ENCODE data around the gene CYP2R1.

The CYP2R1 gene, protein sequence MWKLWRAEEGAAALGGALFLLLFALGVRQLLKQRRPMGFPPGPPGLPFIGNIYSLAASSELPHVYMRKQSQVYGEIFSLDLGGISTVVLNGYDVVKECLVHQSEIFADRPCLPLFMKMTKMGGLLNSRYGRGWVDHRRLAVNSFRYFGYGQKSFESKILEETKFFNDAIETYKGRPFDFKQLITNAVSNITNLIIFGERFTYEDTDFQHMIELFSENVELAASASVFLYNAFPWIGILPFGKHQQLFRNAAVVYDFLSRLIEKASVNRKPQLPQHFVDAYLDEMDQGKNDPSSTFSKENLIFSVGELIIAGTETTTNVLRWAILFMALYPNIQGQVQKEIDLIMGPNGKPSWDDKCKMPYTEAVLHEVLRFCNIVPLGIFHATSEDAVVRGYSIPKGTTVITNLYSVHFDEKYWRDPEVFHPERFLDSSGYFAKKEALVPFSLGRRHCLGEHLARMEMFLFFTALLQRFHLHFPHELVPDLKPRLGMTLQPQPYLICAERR

DNA sequence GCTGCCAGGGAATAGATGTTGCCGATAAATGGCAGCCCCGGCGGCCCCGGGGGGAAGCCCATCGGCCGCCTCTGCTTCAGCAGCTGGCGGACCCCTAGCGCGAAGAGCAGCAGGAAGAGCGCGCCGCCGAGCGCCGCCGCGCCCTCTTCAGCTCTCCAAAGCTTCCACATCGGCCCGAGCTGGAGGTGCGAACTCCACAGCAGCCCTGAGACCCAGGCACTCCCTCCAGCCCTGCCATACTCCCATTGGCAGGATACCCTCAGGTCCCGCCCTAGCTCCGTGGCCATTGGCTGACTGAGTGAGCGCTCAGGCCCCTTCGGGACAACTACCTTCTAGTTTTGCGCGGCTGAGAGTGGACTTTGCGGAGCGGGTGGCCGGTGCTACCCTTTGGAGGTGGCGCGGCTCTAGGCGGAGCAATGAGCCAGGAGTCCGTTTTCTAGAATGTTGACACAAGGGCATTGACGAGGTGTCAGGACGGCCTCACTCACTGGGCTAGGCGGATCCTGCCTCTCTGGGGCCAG is at the start of gene CYP2R1:
CYP2R1 (minus strand) TSS at position 196 of the 521 bp plus-strand sequence; CDS start at position 170, 26 bp downstream.
- DNase-seq: peak; percentile 77

DNA sequence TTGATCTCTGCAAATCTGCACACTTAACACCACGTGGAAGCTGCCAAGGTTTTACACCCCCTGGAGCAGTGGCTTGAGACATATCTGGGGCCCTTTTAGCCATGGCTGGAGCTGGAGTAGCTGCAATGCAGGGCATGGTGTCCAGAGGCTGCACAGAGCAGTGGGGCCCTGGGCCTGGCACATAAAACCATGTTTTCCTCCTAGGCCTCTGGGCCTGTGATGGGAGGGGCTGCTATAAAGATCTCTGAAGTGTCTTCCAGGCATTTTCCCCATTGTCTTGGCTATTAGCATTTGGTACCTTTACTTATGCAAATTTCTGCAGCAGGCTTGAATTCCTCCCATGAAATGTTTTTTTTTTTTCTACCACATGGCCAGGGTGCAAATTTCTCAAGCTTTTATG is 46.9 kb upstream of the CYP2R1 start:
- DNase-seq: no peak

DNA sequence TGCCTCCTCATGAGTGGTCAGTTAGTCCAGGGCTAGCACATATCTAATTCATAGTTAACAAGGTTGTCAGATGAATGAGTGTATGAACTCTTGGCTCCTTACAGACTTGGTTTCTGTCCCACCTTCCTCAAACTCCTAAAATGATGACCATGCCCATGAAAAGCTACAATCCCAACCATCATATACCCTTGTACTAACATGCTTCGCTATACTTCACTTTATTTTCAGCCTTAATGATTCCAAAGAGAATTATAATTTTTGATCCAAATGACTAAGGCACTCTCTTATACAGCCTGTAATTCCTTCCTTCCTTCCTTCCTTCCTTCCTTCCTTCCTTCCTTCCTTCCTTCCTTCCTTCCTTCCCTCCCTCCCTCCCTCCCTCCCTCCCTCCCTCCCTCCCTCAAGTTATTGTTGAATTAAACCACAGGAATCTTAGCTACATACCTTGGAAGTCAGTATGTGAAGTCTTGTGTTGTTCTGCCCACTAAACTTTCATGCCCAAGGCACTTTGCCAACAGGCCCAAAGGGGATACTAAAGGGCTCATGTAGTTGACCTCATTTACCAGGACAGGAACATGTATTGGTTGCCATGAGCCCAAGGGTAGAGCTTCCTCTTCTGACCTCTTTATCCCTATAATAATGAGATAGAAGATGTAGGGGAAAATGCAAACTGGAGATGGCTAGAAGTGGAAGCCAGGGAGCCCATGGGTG is 42.8 kb upstream of the CYP2R1 start:
- DNase-seq: no peak

DNA sequence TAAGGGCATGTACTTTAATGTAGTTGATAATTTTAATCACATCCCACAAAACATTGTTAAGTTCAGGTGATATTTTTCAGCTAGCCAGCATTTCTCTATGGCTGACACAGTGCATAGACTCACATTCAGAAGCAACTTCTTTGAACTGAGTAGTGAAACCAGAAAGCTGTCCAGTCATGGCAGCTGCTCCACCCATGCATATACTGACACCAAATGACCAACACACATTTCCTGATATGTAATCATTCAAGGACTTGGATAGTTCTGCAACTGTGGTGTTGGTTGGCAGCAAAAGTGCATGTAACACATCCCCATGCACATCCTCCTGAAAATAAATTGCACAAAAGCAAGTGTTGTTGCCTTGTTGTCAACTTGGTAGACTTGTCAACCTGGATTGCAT is 40.4 kb upstream of the CYP2R1 start:
- DNase-seq: no peak

DNA sequence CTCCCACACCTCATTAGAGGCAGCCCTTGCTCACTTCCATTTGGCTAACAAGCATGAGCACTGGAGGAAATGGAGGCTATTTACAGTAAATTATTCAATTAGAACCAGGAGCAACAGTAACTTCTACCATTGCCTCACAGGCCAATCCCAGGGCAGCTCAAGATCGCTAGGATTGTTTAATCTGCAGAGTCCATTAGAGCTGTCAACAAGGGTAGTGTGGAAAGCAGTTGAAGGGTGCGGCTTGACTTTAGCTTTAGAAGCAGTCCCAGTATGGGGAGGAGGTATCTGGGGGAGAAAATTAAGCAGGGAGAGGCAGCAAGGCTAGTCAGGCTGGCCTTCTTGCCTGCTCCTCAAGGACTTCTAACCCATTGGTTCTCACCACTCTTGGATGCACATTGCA is 38.3 kb upstream of the CYP2R1 start:
- no peak for DNase-seq

DNA sequence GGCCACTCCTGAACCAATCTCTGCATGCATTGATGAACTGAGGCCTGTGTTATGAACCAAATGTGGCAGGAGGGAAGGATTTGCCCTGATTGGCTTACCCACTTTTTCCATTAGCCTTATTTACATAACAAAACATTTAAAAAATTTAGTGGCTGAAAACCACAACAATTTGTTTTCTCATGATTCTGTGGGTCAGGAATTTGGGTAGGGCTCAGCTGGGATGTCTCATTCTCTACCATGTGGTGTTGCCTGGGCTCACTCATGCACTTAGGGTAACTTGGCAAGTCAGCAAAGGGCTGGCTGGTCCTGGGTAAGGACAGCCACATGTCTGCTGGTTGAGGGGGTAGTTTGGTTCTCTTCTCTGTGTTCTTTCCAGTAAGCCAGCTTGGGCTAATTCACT is 35.1 kb upstream of the CYP2R1 start:
- DNase-seq: no peak

DNA sequence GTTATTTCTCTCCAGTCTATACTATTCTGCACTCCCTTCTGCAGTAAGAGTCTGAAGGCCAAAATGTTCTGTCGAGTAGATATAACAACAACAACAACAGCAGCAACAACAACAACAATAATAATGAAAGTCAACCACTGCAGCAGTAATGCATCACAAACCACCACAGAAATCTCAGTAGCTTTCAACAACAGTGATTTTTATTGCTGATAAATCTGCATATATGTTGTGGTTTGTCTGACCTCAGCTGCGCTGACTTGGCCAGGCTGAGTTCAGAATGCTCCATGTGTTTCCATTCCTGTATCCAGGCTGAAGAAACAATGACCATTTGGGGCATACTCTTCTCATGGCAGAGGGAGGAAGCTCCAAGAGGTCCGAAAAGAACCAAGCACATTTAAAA is 32.3 kb upstream of the CYP2R1 start:
- DNase-seq: no peak

DNA sequence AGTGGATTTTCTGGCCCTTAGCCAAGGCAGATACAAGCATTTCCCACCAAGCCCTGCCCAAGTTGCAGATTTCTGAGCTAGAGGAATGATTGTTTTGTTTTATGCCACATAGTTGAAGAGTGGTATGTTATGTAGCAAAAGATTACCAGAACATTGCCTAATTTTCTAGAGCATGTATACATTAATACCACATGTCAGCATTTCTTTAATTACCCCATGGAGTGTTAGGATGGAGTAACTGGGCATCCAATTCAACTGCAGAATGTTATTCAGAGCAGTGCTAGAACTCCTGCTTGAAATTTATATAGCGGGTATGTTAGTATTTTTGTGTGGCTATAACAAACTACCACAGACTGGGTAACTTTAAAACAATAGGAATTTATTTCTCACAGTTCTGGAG is 24.4 kb upstream of the CYP2R1 start:
- DNase-seq: no peak

DNA sequence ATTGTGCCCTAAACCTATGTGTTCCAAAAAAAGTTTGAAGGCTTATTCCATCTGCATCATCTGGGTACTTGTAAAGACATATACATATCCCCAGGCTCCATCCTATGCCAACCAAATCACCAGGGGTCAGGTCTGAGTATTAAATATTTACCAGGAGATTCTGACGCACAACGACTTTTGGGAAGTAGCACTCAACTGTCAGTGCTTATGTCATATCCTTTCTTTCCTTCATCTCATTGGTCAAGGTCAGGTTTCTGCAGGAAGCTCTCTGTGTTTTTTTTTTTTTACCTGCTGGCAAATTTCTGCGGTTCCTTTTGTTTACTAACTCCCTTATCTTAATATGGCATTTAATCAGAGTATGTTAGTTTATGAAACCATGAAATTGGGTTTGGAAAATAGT is 22.5 kb upstream of the CYP2R1 start:
- DNase-seq: no peak

DNA sequence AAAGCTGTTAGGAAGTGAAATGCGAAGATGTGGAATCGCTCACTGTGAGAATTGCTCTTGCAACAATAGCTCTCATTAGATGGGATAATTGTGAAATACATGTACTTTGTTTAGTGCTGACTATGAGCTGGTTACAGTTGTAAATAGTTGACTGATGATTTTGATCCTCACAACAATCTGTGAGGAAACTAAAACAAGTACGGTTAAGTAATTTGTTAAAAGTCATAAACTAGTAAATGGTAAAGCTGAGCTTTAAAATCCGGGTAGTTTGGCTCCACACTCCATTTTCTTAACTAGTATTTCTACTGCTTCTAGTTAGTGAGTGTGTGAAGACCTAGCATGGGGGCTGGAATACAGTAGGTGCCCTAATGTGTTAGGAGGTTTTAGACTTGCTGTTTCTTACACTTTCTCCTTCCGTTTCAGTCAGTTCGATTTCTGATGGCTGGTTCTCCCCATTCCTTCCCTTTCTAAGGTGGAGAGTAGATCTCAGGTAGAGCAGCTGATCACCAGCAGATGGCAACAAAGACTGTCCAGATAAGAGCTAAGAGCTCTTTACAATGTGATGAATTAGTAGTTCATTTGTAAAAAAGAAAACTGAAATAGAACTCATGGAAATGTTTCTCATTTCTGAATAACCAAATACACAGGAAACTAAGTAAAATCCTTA is 16.3 kb upstream of the CYP2R1 start:
- DNase-seq: peak; percentile 61

DNA sequence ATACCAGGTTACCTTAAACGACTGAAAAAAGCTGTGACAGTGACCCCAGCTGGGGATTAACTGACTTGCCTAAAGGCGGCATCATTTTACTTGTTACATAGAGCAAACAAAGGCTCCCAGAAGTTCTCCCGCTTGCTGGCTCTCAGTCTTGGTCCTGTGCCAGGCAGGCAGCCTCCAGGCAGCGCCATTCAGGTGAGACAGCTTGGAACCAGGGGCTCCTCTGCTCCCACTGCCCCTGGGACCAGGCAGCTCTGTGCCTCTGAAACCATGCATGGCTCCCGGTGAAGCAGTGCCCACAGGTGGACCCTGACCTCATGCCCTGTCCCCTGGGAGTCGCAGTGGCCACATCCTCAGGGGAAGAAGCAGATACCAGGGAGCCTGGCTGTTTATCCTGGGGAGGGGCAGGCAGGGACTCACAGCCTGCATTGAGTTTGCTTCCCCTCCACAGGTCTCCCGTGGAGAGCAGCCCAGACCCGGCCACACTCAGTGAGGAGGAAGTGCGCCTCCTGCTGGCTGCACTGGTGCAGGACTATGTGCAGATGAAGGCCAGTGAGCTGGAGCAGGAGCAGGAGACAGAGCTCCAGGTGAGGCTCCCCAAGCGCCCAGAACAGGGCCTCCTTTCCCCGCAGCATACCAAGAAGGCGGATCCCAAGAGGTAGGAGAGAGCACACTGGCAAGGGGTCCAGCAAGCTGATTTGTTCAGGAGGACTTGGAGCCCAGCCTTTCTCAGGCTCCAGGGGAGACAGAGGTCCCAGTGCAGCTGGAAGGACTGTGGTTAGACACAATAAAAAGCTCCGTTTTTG is 15.6 kb upstream of the CYP2R1 start:
- peak; percentile 81 for DNase-seq

DNA sequence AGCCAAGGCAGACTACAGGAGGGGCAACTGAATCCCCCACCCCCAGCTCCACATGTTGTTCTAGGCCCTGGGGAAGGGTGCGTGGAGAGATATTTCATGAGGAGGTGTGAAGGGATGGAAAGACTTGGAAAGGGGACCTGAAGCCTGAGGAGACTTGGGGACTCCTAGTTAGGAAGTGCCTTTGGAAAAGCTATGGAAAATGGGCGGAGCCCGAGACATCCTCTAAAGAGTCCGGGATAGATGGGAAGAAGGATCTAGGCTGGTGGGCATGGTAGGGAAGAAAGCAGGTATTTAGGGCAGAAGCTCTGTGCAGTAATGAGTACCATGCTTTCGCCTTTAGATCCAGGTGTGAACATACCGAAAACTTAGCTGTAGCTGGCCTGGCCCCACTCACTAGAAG is 15.0 kb upstream of the CYP2R1 start:
- no peak for DNase-seq

DNA sequence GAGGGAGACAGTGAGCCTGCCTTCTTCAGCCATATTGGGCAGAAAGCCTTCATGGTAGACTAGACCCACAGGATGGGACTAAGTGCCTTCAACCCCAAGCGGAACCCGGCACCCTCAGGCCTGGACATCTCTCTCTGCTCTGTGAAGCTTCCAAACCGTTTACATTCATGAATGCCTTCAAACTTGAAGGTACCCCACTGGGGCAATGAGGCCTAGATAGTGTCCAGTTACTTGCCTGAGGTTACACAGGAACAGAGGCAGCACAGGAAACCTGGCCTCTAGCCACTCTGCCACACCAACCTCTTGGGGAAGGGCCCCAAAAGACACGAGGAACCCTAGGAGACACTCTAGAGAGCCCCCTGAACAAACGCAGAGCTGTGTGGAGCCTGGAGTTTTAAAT is 14.5 kb upstream of the CYP2R1 start:
- DNase-seq: no peak

DNA sequence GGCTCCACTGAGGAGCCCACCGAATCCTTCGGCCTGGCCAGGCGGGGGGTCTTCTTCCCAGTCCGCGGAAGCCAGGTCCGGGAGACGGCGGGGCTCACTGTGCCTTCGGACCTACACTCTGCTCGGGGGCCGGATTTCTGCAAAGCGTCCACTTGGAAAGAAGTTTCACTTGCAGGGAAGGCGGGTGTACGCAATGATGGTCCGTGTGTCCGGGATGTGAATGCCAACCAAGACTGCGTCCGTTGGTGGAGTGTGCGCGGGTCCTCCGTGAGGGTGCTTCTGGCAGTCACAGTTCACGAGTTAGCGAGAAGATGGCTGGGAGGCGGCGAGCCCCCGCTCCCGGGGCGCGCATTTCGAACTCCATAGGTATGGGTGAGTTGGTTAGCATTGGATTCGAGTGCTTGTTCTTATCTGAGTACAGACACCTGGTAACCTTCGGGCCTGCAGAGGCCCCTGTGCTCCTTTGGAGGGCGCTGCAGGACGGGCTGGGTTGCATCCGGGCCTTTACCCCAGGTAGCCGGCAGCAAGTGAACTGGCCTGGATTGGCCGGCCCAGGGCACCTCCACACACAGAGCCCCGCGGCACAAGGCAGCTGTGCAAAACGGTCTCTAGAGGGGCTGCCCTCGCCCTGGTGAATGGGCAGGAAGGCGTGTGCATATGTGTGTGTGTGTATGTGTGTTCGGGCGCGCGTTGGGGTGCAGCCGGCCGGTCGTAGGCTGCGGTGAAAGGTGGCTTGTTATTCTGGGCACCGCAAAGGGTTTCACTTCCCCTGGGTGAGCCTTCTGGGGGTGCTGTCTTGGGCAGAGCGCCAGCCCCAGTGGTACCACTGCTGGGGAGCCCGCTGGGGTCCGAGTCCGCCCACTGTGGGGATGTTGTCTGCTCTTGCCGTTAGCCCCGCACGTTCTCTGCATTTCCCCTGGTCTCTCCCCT is 13.3 kb upstream of the CYP2R1 start:
- DNase-seq: no peak

DNA sequence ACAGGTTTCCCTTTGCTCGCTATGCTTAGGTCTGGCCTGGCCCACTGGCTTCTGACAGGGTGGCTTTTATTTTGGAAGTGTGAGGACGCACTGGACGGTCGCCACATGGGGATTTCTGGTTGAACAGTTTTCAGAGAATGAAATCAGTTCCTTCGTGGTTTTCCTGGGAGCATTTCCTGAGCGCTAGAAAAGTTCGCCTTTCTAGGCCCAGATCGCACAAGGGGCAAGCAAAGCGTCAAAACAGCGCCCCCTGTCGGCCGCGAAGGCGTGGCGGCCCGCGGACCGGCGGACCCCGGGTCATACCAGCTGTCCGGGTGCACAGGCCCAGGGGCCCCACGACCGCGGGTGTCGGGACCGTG is 12.7 kb upstream of the CYP2R1 start:
- DNase-seq: no peak

DNA sequence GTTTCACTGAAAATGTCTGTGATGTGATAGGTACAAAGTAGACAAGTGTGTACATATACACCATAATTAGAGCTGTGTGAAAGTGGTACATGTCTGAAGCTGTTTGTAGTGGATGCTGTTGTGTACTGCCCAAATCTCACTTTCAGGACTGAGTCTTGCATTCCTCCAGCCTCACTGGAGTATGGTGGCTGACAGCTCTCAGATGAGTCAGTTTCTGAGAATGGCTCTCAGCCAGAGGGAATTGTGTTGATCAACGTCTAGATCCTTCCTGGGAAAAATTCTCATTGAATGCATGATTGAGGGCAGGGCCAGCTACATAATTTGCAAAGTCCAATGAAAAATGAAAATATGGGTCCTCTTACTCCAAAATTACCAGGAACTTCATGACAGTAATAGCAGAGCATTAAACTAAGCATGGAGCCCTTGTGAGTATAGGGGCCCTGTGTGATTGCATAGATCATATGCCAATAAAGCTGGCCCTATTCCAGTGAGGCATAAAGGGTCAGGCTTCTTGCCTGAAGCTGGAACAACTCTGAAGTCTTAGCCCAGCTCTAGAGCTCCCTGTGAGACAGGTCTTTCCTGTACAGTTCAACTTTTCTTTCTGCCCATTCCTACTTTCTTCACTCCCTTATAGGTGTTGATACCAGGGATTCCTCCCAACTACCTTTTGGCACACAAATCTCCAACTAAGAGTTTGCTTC is 10.8 kb upstream of the CYP2R1 start:
- no peak for DNase-seq

DNA sequence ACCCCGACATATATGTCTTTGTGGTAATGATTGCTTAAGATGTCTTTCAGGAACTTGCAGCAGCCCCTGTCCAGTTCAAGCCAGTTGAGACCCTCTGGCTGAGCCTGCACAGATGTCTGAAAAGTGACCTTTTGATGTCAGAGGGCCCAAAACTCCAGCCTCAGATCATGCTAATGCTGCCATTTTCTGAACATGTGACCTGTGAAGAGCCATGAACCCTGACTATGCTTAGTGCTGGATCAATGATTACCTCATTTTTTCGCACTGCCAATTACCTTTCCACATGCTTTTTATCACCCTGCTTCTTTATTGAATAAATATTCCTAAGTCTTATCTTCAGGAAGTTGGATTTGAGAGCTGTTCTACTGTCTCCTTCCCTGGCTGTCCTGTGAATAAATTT is 6.9 kb upstream of the CYP2R1 start:
- DNase-seq: no peak

DNA sequence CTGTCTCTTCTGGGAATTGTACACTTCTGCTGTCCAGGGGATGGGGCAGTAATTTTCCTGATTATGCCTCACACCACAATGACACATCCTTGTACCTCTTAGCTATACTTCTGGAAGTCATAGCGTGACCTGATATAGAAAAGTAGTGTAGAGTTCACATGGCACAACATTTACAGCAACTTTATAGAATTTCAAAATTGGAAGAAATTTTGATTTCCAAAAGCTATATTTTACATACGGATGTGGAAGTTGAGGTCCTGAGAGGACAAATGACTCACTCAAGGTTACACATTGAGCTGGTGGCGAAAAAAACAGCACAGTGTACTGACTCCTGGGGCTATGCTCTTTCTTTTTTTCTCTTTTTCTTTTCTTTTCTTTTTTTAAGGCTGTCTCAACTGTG is 6.3 kb upstream of the CYP2R1 start:
- DNase-seq: no peak

DNA sequence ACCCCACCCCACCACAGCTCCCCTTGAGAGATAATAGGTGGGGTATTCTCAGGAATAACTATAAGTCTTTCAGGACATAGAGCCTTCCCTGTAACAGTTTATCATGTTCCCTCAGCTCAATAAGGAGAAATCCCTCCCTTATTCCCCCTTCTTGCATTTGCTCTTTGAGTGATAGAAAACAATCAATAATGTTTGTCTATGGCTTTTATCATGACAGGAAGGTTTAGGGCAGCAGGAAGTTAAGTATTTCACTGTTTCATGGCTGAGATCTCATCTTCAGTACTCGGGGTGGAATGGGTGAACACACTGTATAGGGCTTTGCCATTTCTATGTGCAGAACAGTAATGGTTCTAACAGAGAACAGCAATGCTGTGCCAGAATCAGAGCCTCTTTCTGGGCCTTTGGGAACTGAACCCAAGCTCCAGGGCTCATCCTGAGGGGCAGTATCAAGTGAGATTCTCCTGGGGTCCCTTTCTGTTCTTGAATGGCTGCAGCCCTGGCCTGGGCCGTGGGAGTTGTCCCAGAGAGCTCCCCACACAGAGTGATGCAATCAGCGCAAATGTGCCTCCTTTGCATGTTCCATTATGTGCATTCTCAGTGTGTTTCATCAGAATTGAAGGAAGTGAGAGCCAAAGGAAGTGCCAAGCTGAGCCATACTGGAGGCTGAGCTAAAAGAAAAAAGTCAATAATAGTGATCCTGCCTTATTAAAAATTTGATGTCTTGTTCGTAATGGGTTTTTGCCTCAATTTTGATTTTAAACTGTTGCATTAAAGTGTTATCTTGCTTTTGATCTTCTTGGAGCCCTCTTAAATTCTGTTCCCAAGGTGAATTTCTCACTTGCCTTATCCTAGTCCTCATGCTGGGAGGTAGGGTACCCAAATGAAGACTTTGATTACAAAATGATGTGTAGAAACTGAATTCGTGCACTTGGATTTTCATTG is 2.9 kb upstream of the CYP2R1 start:
- no peak for DNase-seq

DNA sequence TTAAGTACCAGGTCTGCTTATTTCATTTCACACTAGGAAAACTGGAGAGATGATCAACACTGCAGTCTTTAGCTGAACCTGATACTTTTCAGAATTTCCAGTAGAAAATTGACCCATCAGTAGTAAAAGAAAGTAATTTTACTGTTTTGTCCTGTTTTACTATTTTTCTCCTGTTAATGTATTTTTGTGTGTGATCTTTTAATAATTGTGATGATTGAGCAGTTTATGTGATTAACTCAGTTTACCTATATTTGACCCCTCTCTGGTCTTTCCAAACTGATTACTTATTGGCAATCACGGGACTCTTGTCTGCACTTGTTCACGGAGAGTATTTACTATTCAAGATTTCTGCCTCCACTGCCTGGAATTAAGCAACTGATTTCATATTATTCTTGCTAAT is 546 bp upstream of the CYP2R1 start:
- DNase-seq: no peak

All from NCI-H69 (cell line).